WTC11 (cell line): Measurements from ENCODE around the gene RARRES2. TPM values are rescaled to one million over a fixed set of nuclear protein-coding genes. Genes with fewer than 3 reads are reported as not detected.

Experiments used
- ATAC-seq: fragments of 200-7000 bp; cut with Tn5 transposase; 2 replicates; pipeline ENCODE4 v1.10.0; 2021; ENCODE audit warnings: mild to moderate bottlenecking, moderate library complexity
- CTCF ChIA-PET: fragments of 300-600 bp; sonication (Branson Sonifier 250); formaldehyde crosslinking; loops from one replicate; lab custom pipeline; 2021; ENCODE audit warnings: antibody characterized with exemption; lab: Charles Lee
- POLR2A ChIA-PET: fragments of 350-600 bp; sonication (Branson Sonifier 250); formaldehyde crosslinking; loops from one replicate; lab custom pipeline; 2021; ENCODE audit warnings: antibody characterized with exemption; lab: Charles Lee
- DNase-seq: peaks from one replicate; pipeline ENCODE4 v3.0.0; 2021; ENCODE audit warnings: low spot score
- H3K27ac Mint-ChIP-seq: 2 replicates; pipeline ENCODE4 v1.8.0; 2021; ENCODE audit warnings: mixed read lengths
- H3K27me3 Mint-ChIP-seq: 2 replicates; pipeline ENCODE4 v1.8.0; 2021; ENCODE audit warnings: low read depth, mild to moderate bottlenecking, moderate library complexity, mixed read lengths
- H3K36me3 Mint-ChIP-seq: 2 replicates; pipeline ENCODE4 v1.8.0; 2021; ENCODE audit warnings: mixed read lengths
- H3K4me1 Mint-ChIP-seq: 2 replicates; pipeline ENCODE4 v1.8.0; 2022; ENCODE audit warnings: mixed read lengths
- H3K4me3 Mint-ChIP-seq: 2 replicates; pipeline ENCODE4 v1.8.0; 2021; ENCODE audit warnings: mild to moderate bottlenecking, moderate library complexity, mixed read lengths
- H3K9me3 Mint-ChIP-seq: 2 replicates; pipeline ENCODE4 v1.8.0; 2021; ENCODE audit warnings: mixed read lengths
- AR ChIP-seq: fragments of 250-450 bp; sonication (Bioruptor Pico); IDR thresholded peaks from 2 replicates; pipeline ENCODE4 v1.9.0; 2021; ENCODE audit warnings: mild to moderate bottlenecking
- ATF3 ChIP-seq: sonication (generic); formaldehyde crosslinking; conservative IDR thresholded peaks from 2 replicates; pipeline ENCODE4 v1.8.1; 2022; ENCODE audit warnings: mild to moderate bottlenecking, missing genetic modification reagents
- CDX4 ChIP-seq: fragments of 250-450 bp; sonication (Bioruptor Pico); IDR thresholded peaks from 2 replicates; pipeline ENCODE4 v1.9.0; 2021; ENCODE audit warnings: moderate library complexity, mild to moderate bottlenecking, inconsistent platforms, borderline replicate concordance
- ELF4 ChIP-seq: sonication (generic); formaldehyde crosslinking; IDR thresholded peaks from 2 replicates; pipeline ENCODE4 v1.8.1; 2022; ENCODE audit warnings: low read depth, mild to moderate bottlenecking, moderate library complexity, missing genetic modification reagents
- ESRRA ChIP-seq: sonication (generic); formaldehyde crosslinking; IDR thresholded peaks from 2 replicates; pipeline ENCODE4 v1.8.1; 2022; ENCODE audit warnings: mild to moderate bottlenecking, missing genetic modification reagents, borderline replicate concordance
- FOXJ3 ChIP-seq: sonication (generic); formaldehyde crosslinking; IDR thresholded peaks from 2 replicates; pipeline ENCODE4 v1.9.0; 2021; ENCODE audit warnings: missing genetic modification reagents, mild to moderate bottlenecking, borderline replicate concordance
- FOXP4 ChIP-seq: sonication (generic); formaldehyde crosslinking; IDR thresholded peaks from 2 replicates; pipeline ENCODE4 v1.8.0; 2022; ENCODE audit warnings: mild to moderate bottlenecking, missing genetic modification reagents
- GABPB1 ChIP-seq: sonication (generic); formaldehyde crosslinking; IDR thresholded peaks from 2 replicates; pipeline ENCODE4 v1.8.1; 2023; ENCODE audit warnings: mild to moderate bottlenecking, missing genetic modification reagents
- IRF1 ChIP-seq: sonication (generic); formaldehyde crosslinking; IDR thresholded peaks from 2 replicates; pipeline ENCODE4 v1.8.0; 2023; ENCODE audit warnings: missing genetic modification reagents
- KAT7 ChIP-seq: sonication (generic); formaldehyde crosslinking; IDR thresholded peaks from 2 replicates; pipeline ENCODE4 v1.8.1; 2023; ENCODE audit warnings: missing genetic modification reagents, mild to moderate bottlenecking, borderline replicate concordance
- MAX ChIP-seq: sonication (generic); formaldehyde crosslinking; IDR thresholded peaks from 2 replicates; pipeline ENCODE4 v1.8.0; 2022; ENCODE audit warnings: mild to moderate bottlenecking, missing genetic modification reagents
- MLX ChIP-seq: sonication (generic); formaldehyde crosslinking; IDR thresholded peaks from 2 replicates; pipeline ENCODE4 v1.8.1; 2023; ENCODE audit warnings: mild to moderate bottlenecking, missing genetic modification reagents, moderate library complexity
- NFATC4 ChIP-seq: fragments of 250-450 bp; sonication (Bioruptor Pico); IDR thresholded peaks from 2 replicates; pipeline ENCODE4 v1.9.0; 2021; ENCODE audit warnings: mild to moderate bottlenecking
- NFE2L1 ChIP-seq: sonication (generic); formaldehyde crosslinking; IDR thresholded peaks from 2 replicates; pipeline ENCODE4 v1.8.1; 2023; ENCODE audit warnings: missing genetic modification reagents
- NR1H2 ChIP-seq: sonication (generic); formaldehyde crosslinking; IDR thresholded peaks from 2 replicates; pipeline ENCODE4 v1.9.0; 2021; ENCODE audit warnings: mild to moderate bottlenecking, moderate library complexity, missing genetic modification reagents
- OVOL2 ChIP-seq: fragments of 250-450 bp; sonication (Bioruptor Pico); IDR thresholded peaks from 2 replicates; pipeline ENCODE4 v1.9.0; 2021; ENCODE audit warnings: mild to moderate bottlenecking, borderline replicate concordance
- SP1 ChIP-seq: sonication (generic); formaldehyde crosslinking; conservative IDR thresholded peaks from 2 replicates; pipeline ENCODE4 v1.8.1; 2022; ENCODE audit warnings: missing genetic modification reagents
- TEAD4 ChIP-seq: sonication (generic); formaldehyde crosslinking; IDR thresholded peaks from 2 replicates; pipeline ENCODE4 v1.8.0; 2022; ENCODE audit warnings: mild to moderate bottlenecking, missing genetic modification reagents
- TP53 ChIP-seq: sonication (generic); formaldehyde crosslinking; IDR thresholded peaks from 2 replicates; pipeline ENCODE4 v1.8.1; 2023; ENCODE audit warnings: mild to moderate bottlenecking, missing genetic modification reagents
- USF1 ChIP-seq: sonication (generic); formaldehyde crosslinking; IDR thresholded peaks from 2 replicates; pipeline ENCODE4 v1.8.0; 2022; ENCODE audit warnings: mild to moderate bottlenecking, missing genetic modification reagents
- ZMAT4 ChIP-seq: fragments of 250-450 bp; sonication (Bioruptor Pico); IDR thresholded peaks from 2 replicates; pipeline ENCODE4 v1.9.0; 2021; ENCODE audit warnings: mild to moderate bottlenecking
- ZNF121 ChIP-seq: sonication (generic); formaldehyde crosslinking; IDR thresholded peaks from 2 replicates; pipeline ENCODE4 v1.8.0; 2023; ENCODE audit warnings: missing genetic modification reagents
- ZNF219 ChIP-seq: sonication (generic); formaldehyde crosslinking; IDR thresholded peaks from 2 replicates; pipeline ENCODE4 v1.8.0; 2023; ENCODE audit warnings: missing genetic modification reagents, mild to moderate bottlenecking, borderline replicate concordance
- ZNF423 ChIP-seq: fragments of 250-450 bp; sonication (Bioruptor Pico); IDR thresholded peaks from 2 replicates; pipeline ENCODE4 v2.1.2; 2022; ENCODE audit warnings: mild to moderate bottlenecking, moderate library complexity
- ZNF512 ChIP-seq: sonication (generic); formaldehyde crosslinking; IDR thresholded peaks from 2 replicates; pipeline ENCODE4 v1.8.1; 2022; ENCODE audit warnings: missing genetic modification reagents, borderline replicate concordance
- ZNF671 ChIP-seq: fragments of 250-450 bp; sonication (Bioruptor Pico); IDR thresholded peaks from 2 replicates; pipeline ENCODE4 v1.8.0; 2021; ENCODE audit warnings: mild to moderate bottlenecking
- total RNA-seq: library from RNA; stranded (reverse); gene quantifications from 3 replicates; pipeline ENCODE4 v1.2.3, GENCODE V29; 2021

The RARRES2 gene
- total RNA-seq, 1 experiment from 2014 or later, result 230 TPM

- H3K4me1 Mint-ChIP-seq, result peaks cover 81% of the 10 kb centered on the region
- no peaks in the 10 kb centered on the region for H3K9me3 Mint-ChIP-seq
- peak overlapping the region; percentile 88 for H3K27ac Mint-ChIP-seq
- H3K4me3 Mint-ChIP-seq, result peak overlapping the region; percentile 87
- no peaks in the 10 kb centered on the region for H3K27me3 Mint-ChIP-seq
- peaks cover 5% of the 10 kb centered on the region for H3K36me3 Mint-ChIP-seq
- POLR2A ChIA-PET, result interaction anchor here (0.9 to 1.4 kb wide), 4 partner anchors 8 to 26 kb away, joined by 3 to 5 read pairs (median 4); partner anchors contain the start of gene REPIN1
- DNase-seq (peak; percentile 28), ATAC-seq (no peak)
- CTCF ChIA-PET, result interaction anchor here (1.2 kb wide), 1 partner anchor 26 kb away, joined by 3 read pairs; a partner anchor contains a TSS
- TF ChIP-seq ELF4 (CRISPR knock-in tag), result 0 out of 2 replicates have a peak, but pooled peaks have one; percentile 63
- 0 out of 2 replicates have a peak, but pooled peaks have one; percentile 48 for TF ChIP-seq FOXP4 (CRISPR knock-in tag)
- TF ChIP-seq ATF3 (CRISPR knock-in tag), result no peak
- TF ChIP-seq ZNF219 (CRISPR knock-in tag), result no peak
- TF ChIP-seq GABPB1 (CRISPR knock-in tag), result no peak
- no peak for TF ChIP-seq TEAD4 (CRISPR knock-in tag)
- TF ChIP-seq USF1 (CRISPR knock-in tag), result no peak
- no peak for TF ChIP-seq ZMAT4
- TF ChIP-seq AR (CRISPR knock-in tag), result no peak
- no peak; the same call in 1 of the 2 replicates for TF ChIP-seq FOXJ3
- TF ChIP-seq SP1 (CRISPR knock-in tag), result no peak
- TF ChIP-seq IRF1 (CRISPR knock-in tag), result 0 out of 2 replicates have a peak, but pooled peaks have one; percentile 14
- TF ChIP-seq ZNF423, result no peak
- no peak for TF ChIP-seq ESRRA (CRISPR knock-in tag)
- TF ChIP-seq ZNF512, result no peak
- peak; percentile 61; the same call in 1 of the 2 replicates for TF ChIP-seq NFE2L1 (CRISPR knock-in tag)
- peak; percentile 63; the same call in 1 of the 2 replicates for TF ChIP-seq KAT7 (CRISPR knock-in tag)
- no peak for TF ChIP-seq MAX
- peak; percentile 45 for TF ChIP-seq ZNF121 (CRISPR knock-in tag)
- no peak for TF ChIP-seq ZNF671 (CRISPR knock-in tag)
- TF ChIP-seq MLX, result peak; percentile 25; the same call in 1 of the 2 replicates
- no peak for TF ChIP-seq CDX4 (CRISPR knock-in tag)
- no peak for TF ChIP-seq NFATC4 (CRISPR knock-in tag)
- TF ChIP-seq OVOL2 (CRISPR knock-in tag), result no peak
- TF ChIP-seq NR1H2 (CRISPR knock-in tag), result no peak
- TF ChIP-seq TP53, result no peak
These were observed 38.3 kb upstream of the RARRES2 start for GRCh38 chr7:150379441-150380379.
